Measurements from ENCODE around the gene UACA.
A peak's percentile ranks its signal among the peaks of the same experiment; 100 is the strongest.

The UACA gene

DNA sequence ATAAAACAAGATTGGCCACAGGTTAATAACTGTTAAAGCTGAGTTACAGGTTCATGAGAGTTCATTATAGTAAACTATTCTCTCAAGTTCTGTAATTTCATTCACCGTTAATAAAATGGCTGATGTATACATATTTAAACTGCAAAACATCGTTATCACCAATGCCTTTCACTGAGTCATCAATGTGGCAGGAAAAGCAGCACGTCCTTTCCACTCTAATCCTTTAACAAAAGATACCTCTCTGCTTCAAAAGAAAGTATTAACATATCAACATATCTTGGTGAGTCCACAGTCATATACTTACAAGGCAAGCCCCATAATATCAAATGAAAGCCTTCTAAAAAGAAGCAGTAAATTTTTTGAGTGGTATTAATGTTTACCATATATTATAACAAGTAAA, 54.5 kb downstream of the UACA start:
- no peak for DNase-seq

DNA sequence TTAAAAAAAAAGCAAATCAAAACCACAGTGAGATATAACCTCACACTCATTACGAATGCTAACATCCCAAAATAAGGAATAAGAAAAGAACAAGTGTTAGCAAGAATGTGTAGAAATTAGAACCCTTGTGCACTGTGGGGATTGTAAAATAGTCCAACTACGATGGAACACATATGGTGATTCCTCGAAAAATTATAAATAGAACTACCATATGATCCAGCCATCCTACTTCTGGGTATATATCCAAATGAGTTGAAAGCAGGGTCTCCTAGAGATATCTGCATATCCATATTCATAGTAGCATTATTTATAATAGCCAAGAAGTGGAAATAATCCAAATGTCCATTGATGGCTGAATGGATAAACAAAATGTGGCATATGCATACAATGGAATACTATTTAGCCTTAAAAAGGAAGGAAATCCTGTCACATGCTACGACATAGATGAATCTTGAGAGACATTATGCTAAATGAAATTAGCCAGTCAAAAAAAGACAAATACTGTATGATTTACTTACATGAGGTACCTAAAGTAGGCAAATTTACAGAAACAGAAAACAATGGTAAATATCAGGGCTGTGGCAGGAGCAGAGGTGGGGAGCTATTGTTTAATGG, 55.6 kb downstream of the UACA start:
- no peak for DNase-seq

DNA sequence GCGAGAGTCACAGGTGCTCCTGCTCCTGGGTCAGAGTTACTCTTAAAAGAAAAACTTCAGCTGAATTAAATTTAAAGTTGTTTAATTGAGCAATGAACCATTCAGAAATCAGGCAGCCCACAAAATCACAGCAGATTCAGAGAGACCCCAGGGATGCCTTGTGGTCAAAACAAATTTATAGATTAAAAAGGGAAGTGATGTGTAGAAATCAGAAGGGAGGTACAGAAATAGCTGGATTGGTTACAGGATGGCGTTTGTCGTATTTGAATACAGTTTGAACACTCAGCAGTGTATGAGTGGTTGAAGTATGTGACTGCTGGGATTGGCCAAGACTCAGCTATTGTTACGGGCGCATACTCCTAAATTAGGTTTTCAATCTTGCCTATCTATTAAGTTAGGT, 58.6 kb downstream of the UACA start:
- DNase-seq = no peak

DNA sequence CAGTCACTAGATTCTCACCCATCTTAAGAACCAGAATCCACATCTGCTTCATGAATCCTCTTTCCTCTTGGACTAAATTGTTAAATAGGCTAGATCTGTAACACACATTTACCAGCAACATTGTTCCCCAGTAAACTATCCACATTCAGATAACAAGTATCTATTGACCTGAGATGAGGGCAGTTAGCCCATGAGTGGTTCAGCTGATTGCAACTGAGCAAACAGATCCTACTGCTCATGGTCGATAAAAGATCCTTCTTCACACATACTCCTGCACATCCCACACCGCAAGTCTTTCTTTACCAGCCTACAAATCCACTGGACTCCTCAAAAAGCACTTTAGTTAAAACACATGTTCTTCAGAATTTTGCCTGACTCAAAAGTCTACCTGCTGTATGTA, 59.2 kb downstream of the UACA start:
- DNase-seq = no peak

DNA sequence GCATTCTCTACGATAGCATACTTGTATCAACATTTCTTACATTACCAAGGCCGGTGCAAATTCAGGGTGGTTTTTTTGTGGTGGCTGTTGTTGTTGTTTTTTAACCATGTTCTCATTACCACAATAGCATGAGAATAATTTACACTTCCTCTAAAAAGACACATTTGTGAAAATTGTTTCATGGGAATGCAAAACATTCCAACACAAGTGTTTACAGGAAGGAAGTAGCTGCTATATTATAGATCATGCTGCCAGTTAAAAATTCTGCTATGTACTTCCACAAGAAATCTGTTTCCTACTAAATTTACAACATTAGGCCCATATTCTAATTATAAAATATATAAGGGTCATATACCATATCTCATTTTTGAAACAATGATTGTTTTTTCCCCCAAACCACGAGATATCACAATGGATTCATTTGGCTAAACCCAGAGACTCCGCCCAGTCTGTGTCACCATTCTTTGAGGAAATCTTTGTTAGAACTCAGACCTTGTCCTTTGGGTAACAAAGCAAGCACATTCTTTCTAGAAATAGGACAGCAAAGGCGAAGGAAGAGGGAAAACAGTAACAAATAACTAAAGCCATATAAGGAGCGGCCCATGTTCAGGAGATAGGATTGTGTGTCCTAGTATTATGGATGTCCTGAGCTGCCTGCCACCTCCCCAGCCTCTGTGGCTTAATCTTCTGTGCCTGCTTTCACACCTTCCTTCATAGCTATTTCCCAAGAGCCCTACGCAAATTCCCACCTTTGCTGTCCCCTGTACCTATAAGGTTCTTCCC, 60.1 kb downstream of the UACA start:
- DNase-seq = no peak

DNA sequence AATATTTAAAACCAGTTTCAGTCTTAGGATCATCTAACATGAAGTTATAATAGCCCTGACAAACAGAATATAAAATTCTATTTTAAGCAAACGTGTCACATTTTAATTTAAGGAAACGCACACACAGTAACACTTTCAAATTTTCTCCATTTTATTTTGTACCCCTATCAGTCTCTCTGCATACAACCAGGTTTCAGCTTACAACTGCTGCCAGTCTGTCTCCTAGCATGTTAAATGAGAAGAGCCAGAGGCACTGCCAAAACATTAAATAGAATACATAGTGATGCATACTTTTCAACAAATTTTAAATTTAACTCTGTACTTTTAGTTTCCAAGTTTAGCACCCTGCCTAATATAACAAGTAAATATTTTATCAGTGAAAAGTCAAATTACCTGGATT, 60.8 kb downstream of the UACA start:
- no peak for DNase-seq

DNA sequence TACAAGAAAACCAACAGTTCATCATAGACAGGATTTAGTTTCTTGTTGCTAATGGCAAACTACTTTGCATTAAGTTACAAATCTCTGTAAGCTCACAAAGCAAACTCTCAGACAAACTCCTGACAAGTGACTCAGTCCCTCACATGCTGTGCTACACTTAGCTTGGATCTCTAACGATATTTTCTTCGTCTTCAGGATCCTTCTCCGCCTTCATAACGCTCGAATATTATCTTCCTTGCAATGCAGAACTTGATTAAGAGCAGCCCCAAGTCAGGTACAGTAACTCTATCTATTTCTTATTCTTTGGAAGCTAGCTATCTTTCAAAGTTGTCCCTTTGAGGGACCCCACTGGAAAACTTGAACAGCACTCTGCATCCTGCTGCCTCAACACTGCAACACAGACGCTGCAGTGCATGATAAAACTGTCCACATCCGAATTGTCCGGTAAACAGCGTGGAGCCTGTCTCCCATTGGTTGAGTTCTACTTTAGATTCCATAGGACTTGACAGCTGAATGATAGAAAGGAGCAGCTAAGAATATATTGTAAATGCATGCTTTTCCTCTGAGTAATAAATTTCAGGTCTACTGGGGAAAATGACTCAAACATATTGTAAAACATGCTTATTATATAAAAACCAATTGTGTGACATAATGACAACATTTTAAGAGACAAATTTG, 61.3 kb downstream of the UACA start:
- peak in 1 of 14 donors; percentile 4 for DNase-seq

DNA sequence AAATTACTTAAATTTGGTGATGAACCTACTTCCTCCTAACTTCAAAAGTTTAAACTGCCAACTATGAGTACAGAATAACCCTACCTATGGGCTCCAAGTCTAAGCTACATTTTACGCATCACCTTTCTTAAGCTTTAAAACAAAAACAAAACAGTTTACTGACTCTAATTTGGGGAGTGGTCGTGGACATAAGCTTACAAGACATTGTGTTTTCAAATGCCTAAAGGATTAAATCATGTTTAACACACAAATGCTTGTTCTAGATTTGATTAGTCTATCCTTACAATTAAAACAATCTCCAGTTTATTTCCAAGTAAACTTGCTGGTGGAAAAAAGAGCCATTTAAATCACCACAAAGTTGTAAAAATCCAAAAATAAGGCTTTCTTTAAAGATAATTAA, 62.2 kb downstream of the UACA start:
- DNase-seq = no peak

DNA sequence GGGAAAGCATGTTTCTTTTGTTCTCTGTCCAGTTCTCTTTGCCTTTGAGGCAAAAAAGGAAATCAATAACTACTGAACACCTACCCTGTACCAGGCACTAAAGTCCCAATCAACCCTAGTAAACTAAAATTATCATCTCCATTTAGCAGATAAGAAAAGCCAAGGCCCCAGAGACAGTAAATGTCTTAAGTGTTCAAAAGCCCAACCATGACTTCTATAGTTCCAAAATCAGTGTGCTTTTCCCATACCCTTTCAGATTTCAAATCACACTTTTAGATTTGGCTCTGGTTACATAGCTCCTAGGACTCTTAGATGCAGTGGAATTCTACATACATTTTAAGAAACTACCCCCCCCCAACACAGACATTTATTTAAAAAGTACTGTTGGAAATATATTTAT, 63.5 kb downstream of the UACA start:
- no peak for DNase-seq

DNA sequence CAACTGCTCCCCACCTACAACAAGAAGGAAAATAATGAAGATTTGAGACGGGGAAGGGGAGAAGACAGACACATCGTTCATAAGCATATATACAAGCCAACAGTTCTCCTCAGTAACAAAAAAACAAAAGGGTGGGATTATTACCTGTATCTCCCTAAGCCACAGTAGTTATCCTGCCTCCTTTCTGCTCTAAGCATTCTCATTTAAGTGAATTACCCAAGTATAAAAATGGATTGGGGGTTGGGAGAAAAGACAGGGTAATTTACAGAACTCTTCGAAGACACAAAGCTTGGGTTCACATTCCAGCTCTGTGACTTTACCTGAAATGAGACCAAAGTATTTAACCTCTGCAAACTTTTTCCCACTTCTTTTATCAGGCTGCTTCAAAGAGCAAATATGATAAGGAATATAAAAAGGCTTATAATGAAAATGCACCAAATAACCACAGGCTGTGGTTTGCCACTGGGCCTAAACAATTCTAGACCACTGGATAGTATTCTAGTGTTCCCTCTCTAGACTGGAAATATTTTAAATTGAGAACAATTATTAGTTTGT, 64.4 kb downstream of the UACA start:
- DNase-seq = no peak

DNA sequence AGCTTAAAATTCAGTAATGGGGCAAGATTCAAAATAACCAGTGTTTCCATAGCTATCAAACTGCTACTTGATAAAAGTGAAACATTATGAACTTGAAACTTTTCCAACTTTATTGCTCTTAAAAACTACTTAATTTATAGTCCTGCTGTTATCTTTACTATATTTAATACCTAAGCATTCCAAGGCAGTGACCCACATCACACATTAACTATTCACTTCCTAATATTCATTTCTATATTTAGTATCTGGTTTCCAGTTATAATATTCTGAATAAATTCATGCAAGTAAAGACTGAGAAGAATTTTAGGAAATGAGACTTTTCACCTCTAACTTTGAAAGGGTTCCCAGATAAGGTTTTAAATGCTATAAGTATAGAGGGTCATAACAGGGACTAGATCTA, 64.9 kb downstream of the UACA start:
- no peak for DNase-seq

DNA sequence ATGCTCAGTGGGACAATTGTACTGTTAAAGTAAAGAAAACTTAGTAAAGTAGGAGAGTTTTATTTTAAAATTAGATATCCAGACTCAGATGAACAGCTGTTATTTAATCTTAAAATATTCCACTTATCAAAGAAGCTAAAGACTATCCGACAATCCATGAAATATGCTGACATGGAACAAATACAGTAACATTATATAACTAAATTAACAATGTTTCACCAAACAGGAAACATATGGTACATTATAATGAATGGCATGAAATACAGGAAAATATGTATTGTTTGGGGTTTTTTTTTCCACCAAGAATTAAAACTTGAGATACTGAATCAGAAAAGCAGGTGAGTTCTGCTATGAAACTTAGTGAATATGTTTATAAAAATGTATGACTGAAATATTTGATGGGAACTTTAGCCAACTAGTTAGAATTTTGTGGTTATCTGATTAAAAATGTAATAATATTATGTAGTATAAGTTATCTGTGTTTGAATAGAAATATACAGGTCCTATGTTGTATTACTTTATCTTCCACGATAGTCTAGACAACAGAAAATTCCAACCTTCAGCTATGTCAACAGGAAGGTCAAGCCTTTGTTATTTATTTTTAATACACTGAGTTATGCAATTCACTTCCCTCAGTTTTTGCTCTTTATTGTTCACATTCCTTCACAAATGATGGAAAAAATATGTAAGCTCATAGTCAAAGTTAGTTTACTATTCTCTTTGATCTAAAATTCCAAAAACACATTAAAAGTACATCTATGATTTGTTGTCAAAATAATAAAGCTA, 72.7 kb downstream of the UACA start:
- DNase-seq = no peak

DNA sequence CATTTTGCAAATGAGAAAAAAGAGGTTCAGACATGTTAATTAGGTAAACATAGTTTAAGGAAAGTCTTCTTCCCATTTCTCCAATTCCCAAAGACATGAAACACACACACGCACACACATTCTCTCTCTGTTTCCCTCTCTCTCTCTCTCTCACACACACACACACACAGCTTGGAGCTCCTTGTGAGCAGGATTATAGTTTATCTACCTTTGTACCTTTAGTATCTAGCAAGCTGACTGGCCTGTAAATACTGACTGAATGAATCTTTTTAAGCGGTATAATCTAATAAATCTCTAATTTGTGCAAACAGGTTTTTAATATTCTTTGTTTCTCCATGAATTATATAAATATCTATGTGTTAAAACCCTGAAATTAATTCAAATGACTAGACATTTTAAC, 73.3 kb downstream of the UACA start:
- DNase-seq = no peak

DNA sequence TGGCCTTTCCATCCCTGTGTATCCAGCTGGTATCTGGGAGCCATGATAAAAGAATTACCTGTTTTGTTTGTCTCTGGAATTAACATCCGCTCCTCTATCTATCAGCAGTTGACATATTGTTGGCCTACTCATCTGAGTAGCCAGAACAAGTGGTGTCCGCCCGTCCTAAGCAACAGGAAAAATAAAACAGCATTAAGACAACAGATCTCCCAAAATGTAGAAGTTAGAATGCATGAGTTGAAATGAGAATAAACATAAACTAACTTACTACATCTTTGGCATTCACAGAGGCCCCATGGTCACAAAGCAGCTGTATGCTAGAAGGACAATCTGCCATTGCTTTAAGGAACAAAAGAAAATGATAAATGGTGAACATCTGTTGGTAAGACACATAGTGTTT, 75.9 kb downstream of the UACA start:
- DNase-seq = no peak

DNA sequence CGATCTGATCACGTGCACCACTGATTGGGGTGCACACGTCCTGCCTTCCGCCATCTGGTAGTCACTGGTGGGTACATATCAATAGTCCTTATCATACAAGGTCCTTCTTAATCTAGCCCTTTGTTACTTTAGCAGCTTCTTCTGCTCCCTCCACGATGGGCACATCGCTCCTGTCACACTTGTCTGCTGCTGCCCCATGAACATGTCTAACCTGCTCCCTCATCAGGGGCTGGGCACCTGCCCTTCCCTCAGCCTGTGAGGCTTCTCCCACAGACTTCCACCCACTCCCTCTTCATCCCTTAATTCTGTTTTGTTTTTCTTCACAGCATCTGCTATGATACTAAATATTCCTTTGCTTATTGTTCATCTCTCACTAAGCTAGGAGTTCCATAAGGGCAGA, 82.5 kb downstream of the UACA start:
- DNase-seq = no peak

DNA sequence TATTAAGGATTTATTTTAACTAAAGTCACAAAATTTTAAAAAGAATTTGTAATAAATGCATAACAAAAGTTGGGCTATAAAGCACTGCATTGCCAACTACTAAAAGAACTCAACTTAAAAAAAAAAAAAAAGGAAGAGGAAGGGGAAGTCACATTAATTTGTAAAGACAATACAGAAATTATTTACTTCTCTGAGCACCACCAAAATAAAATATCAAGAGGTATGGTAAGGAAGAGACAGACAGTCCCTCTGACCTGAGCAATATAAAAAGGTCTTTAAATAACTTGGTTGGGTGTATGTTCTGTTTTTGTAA, 83.5 kb downstream of the UACA start:
- DNase-seq = no peak

DNA sequence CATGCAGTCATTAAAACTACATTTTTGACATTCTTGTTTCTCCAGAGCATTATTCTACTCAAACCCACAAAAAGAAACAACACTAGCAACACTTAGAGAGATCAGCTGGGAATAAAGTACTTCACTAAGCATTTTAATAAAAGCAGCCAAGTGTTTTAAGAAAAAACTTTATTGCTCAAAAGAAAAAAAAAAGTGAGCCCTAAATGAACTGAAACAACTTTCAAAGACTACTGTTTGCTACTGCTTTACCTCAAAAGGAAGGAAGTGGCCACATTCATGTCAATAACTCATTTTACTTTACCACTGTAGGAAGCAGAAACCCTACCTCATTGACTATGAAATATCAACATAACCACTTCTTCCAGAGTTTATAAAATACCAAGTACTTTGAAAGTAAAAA, 91.3 kb downstream of the UACA start:
- no peak for DNase-seq

DNA sequence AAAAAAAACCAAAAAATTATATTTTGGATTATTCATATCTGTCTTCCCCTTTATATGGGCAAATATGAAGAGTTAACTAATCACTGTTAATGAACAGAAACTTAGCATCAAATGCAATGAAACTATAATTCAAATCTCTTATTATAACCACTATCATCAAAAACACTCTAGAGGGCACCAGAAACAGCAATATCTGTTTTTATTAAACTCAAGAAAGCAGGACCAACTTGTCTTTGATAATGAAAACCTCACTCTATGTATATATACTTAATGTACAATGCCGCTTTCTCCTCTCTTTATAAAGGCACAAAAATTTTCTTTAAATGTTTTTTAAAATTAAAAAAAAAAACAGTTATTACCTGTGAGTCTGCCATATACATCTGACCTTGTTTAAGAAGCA, 92.7 kb downstream of the UACA start:
- no peak for DNase-seq

DNA sequence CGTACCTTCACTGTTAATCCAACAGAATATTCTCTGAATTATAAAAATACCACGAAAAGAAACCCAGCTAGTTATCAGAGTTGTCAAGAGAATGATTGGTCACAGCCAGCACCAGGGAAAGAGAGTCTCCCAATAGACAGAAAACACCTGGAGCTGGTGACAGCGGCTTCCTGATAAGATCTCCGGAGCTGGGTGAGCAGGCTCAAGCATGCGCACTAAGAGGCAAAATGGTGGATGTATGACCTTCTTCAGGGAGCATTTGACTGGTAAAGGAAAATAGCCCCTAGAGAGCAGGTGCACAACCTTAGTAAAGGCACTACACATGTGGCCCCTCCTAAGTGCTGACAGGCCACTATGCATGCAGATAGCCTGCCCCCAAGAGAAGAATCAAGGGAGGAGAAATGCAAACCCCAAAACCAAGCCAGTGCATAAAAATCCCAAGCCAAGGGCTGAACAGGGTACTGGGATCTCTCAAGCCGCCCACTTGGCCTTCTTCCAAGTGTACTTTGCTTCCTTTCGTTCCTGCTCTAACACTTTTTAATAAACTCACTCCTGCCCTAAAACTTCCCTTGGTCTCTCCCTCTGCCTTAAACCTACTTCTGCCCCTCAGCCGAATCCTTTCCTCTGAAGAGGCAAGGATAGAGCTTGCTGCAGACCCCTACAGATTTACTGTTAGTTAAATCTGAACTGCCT, 93.2 kb downstream of the UACA start:
- no peak for DNase-seq

DNA sequence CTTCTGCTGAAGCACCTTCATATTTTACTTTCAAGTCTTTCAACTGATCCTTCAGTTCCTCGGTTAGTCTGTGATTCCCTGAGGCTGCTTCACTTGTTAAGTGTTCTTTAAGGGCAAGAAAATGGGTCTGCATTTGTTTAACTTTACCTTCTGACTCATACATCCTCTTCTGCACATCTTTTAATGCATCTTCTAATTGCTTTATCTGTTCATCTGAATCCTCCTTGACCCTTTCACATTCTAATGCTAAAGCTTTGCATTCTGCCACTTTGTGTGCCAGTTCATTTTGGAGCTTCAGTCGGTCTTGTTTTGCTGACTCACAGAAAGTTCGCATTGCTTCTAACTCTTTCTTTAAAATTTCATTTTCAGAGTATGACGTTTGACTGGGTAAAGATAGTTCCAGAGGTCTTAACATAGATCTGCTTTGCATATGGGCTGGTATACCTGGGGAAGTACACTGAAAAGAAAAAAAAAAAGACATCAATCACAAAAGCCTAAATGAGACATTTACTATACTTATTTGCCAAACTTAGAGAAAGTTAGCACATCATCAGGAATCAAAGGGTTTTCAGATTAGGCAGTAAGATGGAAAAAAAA, 94.3 kb downstream of the UACA start:
- DNase-seq = no peak

DNA sequence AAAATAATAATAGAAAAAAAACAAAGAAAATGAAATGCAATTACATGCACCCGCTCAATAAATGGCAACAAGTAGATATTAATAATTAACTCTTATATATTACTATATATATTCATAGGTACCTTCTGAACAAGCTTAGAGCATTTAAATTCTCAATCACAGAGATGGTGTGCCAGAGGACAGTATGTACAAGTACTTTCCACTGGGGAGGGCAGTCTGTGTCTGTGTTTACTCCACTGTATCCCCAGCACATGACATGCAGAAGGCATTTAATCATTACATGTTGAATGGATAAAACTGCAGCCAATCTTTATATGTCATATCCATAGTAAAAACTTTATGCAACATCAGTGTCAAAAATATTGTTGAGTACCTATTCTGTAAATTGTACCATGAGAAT, 97.8 kb downstream of the UACA start:
- no peak for DNase-seq

DNA sequence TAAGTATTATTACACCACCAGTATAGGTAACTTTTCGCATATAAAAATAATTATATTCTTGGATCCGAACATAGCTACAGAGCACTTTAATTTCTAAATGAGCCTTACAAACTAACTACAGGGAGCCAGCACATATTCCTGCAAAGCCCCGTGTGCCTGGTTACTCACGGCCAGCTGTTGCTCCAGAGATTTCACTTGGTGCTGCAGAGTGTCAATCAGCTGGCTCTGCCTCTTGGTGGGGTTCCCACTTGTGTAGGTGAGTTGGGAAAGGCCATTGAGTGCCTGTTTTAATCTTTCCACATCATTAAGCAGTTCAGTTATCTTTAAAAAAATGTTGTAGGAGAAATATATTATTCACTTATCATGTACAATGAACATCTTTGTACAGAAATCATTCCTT, 98.9 kb downstream of the UACA start:
- no peak for DNase-seq

All from C1 segment of cervical spinal cord (tissue), 14 donors.